Dermis microvascular lymphatic vessel endothelial cell (primary cell): ENCODE results near the gene BCL2L15. TPM values are rescaled to one million over a fixed set of nuclear protein-coding genes. Genes with fewer than 3 reads are reported as not detected.

Experiments
- DNase-seq, 2 donors: peaks; one replicate each; pipeline versions ENCODE4 v3.0.0 to v3.0.0-alpha.2; 2010; ENCODE audit warnings: low read depth in 2 of 2
- total RNA-seq: library from RNA; depleted of rRNA; stranded (reverse); fragments of >200 nt; gene quantifications from 2 replicates; pipeline ENCODE4 v1.2.1, GENCODE V29; 2014

The BCL2L15 gene
- total RNA-seq, 1 donor from 2014 or later = 0.13 TPM

- peak in 1 of 2 donors; percentile 44 for DNase-seq
Observed at GRCh38 chr1:113912594-113913311, 25.4 kb upstream of the BCL2L15 start.

GRCh38 chr1:113905435-113905861, 18.1 kb upstream of the BCL2L15 start:
- no peak for DNase-seq

- peak; percentile 99 to 100 for DNase-seq
Observed at GRCh38 chr1:113904674-113905434, 17.5 kb upstream of the BCL2L15 start, which contains the start of the genes AP4B1 and DCLRE1B. AP4B1 (minus strand) TSS chr1:113904799; CDS start chr1:113904717, 82 bp downstream. DCLRE1B (plus strand) TSS chr1:113905326; CDS start chr1:113905587, 261 bp downstream.

- DNase-seq = peak in 1 of 2 donors; percentile 27
Observed at GRCh38 chr1:113904293-113904673, 16.9 kb upstream of the BCL2L15 start.

- no peak for DNase-seq
Observed at GRCh38 chr1:113903501-113904292, 16.3 kb upstream of the BCL2L15 start.

GRCh38 chr1:113901191-113901590, 13.8 kb upstream of the BCL2L15 start:
- no peak for DNase-seq

- no peak for DNase-seq
Observed at GRCh38 chr1:113899111-113899510, 11.7 kb upstream of the BCL2L15 start.

- DNase-seq = no peak
Observed at GRCh38 chr1:113898241-113898814, 10.9 kb upstream of the BCL2L15 start.

- DNase-seq = peak in 1 of 2 donors; percentile 19
Observed at GRCh38 chr1:113895961-113896360, 8.6 kb upstream of the BCL2L15 start.

- no peak for DNase-seq
Observed at GRCh38 chr1:113895098-113895497, 7.7 kb upstream of the BCL2L15 start.

- DNase-seq = no peak
Observed at GRCh38 chr1:113893267-113893666, 5.9 kb upstream of the BCL2L15 start.

GRCh38 chr1:113891631-113892220, 4.3 kb upstream of the BCL2L15 start:
- no peak for DNase-seq

GRCh38 chr1:113890816-113891215, 3.4 kb upstream of the BCL2L15 start:
- no peak for DNase-seq

- no peak for DNase-seq
Observed at GRCh38 chr1:113886417-113887401, 672 bp downstream of the BCL2L15 start.

- DNase-seq = no peak
Observed at GRCh38 chr1:113881661-113882060, 5.7 kb downstream of the BCL2L15 start.

GRCh38 chr1:113879739-113880038, 7.7 kb downstream of the BCL2L15 start:
- DNase-seq = no peak

GRCh38 chr1:113876176-113876575, 11.2 kb downstream of the BCL2L15 start:
- no peak for DNase-seq

GRCh38 chr1:113875714-113876113, 11.7 kb downstream of the BCL2L15 start:
- DNase-seq = no peak

GRCh38 chr1:113874012-113874879, 13.1 kb downstream of the BCL2L15 start:
- DNase-seq = peak in 1 of 2 donors; percentile 33
